CD4-positive, alpha-beta T cell treated with Interleukin-1 beta for 1 hour (primary cell): Measurements from ENCODE around the gene CD101.

Source experiments
- DNase-seq, 2 donors: peaks; one replicate each; pipeline ENCODE4 v3.0.0-alpha.2; 2020 to 2022

The CD101 gene

DNA sequence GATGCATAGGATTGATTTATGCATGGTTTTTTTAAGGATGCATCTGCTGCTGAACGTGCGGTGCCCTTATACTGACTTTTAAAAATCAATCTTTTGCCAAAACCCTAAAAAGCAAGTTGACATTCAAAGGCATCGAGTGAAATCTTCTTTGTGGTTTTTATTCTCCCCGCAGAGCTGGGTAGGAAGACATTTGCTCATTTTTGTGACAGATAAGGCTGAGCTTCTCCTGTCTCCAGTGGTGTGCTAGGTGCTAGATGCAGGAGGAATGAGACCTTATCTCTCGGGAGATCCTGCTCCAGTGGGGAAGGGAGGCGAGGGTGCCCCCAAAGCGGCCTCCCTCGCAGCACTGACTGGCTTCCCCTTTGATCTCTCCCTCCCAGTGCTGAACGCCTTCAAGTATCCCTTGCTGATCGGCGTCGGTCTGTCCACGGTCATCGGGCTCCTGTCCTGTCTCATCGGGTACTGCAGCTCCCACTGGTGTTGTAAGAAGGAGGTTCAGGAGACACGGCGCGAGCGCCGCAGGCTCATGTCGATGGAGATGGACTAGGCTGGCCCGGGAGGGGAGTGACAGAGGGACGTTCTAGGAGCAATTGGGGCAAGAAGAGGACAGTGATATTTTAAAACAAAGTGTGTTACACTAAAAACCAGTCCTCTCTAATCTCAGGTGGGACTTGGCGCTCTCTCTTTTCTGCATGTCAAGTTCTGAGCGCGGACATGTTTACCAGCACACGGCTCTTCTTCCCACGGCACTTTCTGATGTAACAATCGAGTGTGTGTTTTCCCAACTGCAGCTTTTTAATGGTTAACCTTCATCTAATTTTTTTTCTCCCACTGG lies 14.9 kb upstream of the CD101 start:
- DNase-seq, result peak in 1 of 2 donors; percentile 29

DNA sequence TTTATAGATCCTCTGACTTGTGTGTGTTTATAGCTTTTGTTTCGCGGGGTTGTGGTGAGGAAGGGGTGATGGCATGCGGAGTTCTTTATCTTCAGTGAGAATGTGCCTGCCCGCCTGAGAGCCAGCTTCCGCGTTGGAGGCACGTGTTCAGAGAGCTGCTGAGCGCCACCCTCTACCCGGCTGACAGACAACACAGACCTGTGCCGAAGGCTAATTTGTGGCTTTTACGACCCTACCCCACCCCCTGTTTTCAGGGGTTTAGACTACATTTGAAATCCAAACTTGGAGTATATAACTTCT lies 14.4 kb upstream of the CD101 start:
- peak; percentile 62 to 69 for DNase-seq

GRCh38 chr1:116988248-116988647 lies 13.3 kb upstream of the CD101 start:
- DNase-seq, result no peak

DNA sequence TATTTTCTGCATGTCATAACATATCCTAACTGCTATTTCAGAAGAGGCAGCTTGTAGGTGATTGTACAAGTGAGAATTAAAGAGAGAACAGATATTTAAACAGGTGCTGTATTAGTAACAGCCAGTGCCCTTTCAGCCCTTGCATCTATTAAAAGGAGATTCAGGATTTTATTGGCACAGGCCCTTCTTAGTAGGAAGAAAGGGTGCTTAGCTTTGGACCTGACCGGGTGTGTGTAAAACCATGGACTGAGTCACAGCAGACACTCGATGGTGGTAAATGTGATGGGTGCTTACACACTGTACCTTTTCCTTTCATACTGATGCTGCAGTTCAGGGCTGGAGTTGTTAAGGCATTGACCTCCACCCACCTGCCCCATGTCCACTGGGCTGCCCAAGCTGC lies 12.7 kb upstream of the CD101 start:
- no peak for DNase-seq

- no peak for DNase-seq
Measured at GRCh38 chr1:116989835-116990234, 11.7 kb upstream of the CD101 start.

DNA sequence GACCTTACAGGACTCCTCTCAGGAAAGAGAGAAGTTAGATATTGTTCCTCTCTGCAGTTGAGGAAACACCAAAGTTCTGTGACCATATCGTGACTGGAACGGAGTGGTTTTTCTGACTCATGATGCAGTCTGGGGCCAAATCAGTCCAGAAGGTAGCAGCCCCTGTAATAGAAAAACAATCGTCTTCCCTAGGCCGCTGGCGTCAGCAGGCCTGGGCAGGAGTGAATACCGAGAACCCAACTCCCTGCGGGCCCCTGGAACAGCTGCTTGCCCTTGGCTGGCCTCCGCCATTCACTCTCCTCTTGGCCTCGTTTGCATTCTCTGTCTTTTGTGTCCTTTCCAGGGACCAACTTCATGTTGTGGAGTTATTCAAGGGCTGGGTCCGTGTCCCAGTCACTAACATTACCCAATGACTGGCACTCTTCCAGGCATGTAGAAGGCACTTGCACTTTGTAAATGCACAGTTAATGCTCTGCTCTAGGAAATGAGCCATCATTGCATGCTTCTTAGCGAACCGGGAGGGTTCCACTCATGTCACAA lies 10.9 kb upstream of the CD101 start:
- peak in 1 of 2 donors; percentile 32 for DNase-seq

DNA sequence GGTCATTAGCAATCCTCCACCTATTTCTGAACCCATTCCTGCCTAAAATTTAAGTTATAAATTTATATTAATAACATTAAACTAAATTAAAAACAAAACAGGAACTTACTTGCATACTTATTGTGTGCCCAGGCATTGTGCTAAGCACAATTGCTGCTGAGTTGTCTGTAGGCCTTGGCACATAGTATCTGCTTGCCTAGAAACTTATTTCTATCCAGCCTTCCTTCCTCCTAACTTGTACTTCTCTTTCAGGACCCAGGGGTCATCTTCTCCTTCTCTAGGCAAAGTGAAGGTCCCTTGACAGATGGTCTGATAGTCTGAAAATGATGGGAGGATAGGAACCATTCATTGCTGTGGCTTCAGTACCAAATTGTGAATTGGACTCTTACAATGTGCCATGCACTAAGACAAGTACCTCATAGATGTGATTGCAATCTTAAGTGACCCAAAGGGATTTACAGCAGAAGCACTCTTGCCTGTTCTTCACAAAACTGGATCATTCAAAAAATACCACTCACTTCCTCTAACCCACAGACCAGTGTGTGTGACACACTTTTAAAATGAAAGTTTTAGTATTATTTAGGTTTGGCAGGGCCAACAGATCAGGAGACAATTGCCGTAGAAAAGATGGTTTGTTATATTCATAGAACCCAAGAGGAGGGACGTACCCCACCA lies 10.3 kb upstream of the CD101 start:
- DNase-seq, result no peak

DNA sequence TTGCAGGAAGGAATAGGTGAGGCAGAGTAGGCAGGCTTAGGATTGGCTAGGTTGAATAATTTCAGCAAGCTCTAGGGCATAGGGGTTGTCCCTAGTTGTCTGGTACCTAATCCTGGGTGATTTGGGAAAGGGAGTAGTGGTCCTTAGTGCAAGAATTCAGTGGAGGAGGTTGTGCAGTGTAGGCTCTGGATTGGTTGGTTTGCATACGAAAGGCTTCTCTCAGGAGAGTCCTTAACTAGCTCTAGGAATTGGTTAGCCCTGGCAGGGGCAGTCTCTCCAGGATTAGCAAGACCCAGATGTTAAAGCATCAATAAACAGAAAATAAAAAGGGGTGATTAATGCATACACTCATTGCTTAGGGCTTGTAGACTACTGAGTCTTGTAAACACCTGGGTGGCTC lies 9.6 kb upstream of the CD101 start:
- DNase-seq, result no peak

GRCh38 chr1:116993286-116993685 lies 8.3 kb upstream of the CD101 start:
- DNase-seq, result no peak

GRCh38 chr1:116994411-116994810 lies 7.1 kb upstream of the CD101 start:
- DNase-seq, result no peak

- DNase-seq, result no peak
Measured at GRCh38 chr1:116997066-116997465, 4.5 kb upstream of the CD101 start.

DNA sequence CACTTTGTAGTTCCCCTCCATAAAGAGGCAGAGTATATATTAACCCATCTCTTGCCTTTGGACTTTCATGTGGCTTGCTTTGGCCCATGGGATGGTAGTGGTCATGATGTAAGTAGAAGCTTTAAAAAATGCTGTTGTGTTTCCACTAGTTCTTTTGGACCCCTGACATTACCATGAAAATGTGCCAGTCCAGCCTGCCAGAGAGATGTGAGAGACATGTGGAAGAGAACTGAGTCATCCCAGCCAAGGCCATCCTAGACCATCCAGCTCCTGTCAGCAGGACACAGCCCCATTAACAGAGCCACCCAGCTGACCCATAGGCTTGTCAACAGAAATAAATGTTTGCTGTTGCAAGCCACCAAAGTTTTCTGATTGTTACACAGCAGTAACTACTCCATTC lies 3.9 kb upstream of the CD101 start:
- no peak for DNase-seq

DNA sequence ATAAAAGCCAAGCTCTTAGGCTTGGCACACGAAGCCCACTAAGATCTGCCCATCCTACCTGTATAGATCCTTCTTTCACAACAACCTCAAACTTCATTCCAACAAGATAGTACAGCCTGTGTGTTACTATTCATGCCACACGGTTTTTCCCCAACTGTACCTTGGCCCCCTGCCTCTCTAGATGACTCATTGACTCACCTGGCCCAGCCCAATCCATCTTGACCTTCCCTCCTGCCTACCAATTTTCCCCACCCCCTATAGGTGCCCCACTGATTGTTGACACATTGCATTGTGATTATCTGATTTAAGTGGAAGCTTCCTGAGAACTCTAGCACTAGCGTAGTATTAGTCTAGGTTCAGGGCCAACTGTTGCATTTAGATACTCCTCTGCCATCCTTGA lies 2.0 kb upstream of the CD101 start:
- no peak for DNase-seq

DNA sequence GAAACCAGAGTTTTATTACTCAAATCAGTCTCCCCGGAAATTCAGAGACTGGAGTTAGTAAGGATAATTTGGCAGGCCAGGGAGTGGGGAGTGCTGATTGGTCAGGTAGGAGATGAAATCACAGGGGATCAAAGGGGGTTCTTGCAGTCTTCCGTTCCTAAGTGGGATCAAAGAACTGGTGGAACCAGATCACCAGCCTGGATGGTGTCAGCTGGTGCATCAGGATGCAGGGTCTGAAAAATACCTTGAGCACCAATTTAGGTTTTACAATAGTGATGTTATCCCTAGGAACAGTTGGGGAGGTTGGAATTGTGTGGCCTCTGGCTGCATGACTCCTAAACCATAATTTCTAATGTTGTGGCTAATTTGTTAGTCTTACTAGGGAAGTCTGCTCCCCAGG lies 1.4 kb upstream of the CD101 start:
- DNase-seq, result no peak

DNA sequence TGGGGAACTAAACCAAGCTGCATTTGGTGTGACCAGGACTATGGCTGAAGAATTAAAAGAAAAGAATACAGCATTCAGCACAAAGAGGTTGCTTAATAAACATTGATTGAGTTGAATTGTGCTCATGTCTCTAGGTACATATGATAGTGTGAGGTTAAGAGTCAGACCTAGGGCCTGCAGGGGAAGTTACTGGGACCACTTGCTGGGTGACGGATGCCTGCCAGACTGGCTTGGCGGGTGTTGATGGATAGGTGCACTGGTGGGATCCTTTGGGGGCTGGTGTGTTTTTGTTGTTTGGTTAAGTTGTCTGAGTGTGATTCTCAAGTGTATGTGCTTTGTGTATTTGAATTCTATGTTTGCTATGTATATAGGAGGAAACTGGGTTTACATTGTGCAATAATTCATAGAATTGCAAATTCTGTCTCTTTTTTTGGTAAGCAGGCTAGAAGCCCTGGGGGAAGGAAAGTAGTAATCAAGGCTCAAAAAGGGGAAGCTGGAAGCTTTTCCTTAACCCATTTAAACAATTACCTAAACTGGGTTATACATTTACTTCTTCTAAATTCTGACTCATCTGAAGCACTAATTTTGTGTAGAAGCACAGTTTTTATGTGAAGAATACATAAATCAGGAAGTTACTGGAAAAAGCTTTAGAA lies 1.8 kb downstream of the CD101 start:
- DNase-seq, result no peak

GRCh38 chr1:117007719-117008013 lies 6.1 kb downstream of the CD101 start:
- DNase-seq, result no peak

DNA sequence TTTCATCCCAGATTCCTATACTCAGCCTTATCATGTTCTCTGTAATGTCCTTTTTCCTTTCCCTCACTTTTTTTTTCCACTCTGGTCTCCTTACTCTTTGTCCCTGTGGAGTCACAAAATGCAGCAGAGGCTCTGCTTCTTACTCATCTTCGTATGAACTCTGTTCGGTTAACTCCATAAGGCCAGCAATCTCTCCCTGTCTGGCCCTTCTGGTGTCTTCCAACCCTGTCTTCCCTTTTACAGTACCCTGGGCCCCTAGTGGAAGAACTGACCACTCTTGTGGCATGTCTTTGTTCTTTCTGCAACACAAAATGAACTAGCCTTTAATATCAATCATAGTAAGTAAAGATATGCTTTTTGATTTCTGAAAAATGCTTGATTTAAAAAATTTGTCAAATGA lies 7.1 kb downstream of the CD101 start:
- DNase-seq, result no peak

- DNase-seq, result peak in 1 of 2 donors; percentile 23
Measured at GRCh38 chr1:117009132-117009531, 7.6 kb downstream of the CD101 start.

DNA sequence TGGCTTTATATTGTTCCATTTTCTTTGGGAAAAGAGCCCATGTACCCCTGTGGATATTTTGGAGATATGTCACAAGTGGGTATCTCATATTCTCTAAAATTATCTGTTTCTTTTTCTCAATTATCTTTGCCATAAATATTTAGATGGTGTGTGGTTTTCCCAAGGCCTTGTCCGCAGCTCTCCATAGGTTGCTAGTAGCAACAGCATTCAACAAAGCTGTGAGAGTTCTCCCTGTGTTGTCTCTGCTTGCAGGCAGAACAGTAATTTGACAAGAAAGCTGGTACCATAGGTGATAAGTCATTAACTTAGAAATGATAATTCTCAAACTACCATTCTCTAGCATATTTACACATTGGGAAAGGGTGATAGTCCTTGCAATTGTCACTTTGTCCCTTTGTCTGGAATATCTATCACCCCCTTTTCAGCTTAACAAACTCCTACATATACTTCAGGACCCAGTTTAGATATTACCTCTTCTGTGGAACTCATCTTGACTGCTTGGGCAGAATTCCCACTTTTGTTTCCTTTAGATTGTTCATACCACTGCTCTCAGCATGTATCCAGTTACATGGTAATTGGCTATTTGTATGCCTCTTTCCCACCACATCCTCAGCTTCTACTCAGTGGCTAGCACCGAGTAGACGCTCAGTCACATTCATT lies 8.9 kb downstream of the CD101 start:
- no peak for DNase-seq

DNA sequence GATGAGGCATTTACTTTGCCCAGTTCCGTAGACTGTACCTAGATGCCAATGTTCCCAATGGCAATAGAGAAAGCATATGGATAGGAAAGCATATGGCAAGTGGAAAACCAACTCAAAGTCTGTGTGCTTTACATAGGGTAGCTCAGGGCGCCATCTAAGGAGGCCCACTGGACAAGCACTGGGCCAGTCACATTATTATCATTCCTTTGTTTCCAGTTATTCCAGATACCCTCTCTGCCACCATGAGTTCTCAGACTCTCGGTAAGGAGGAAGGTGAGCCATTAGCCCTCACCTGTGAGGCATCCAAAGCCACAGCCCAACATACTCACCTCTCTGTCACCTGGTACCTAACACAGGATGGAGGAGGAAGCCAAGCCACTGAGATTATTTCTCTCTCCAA lies 9.8 kb downstream of the CD101 start:
- no peak for DNase-seq

DNA sequence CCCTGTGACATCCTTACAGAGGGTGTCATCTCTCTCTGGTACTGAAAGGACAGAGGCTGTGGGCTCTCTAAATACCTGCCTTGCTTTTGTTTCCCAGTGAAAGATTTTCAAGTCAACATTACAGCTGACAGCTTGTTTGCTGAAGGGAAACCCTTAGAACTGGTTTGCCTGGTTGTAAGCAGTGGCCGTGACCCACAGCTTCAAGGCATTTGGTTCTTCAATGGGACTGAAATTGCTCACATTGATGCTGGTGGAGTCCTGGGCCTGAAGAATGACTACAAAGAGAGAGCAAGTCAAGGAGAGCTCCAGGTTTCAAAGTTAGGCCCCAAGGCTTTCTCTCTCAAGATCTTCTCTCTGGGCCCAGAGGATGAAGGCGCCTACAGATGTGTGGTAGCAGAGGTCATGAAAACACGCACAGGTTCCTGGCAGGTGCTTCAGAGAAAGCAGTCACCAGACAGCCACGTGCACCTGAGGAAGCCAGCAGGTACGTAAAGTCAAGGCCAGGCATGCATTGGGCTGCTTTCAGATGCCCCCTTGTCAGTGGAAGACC lies 11.8 kb downstream of the CD101 start:
- DNase-seq, result no peak

- DNase-seq, result no peak
Measured at GRCh38 chr1:117014209-117014608, 12.6 kb downstream of the CD101 start.

DNA sequence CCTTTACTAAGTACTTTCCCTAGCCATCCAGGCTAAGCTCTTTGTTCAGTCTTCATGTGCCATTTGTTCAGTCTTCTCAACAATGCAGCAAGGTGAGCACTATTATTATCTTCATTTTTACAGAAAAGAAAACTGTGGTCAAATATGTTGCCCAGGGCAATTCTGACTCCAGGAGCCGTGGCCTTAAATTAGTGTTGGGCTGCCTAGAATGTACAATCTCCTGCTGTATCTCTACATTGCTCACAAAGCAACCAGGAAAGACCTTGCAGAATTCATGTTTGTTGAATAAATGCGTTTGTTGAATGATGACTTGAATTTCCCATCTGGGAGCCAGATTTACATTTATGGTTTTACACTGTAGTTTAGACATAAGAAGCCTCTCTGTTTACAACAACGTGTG lies 14.2 kb downstream of the CD101 start:
- DNase-seq, result no peak
